WTC11 (cell line): ENCODE data around the gene FASTKD1. TPM values are rescaled to one million over a fixed set of nuclear protein-coding genes. Genes with fewer than 3 reads are reported as not detected.

Source experiments
- ATAC-seq: fragments of 200-7000 bp; cut with Tn5 transposase; 2 replicates; pipeline ENCODE4 v1.10.0; 2021; ENCODE audit warnings: mild to moderate bottlenecking, moderate library complexity
- CTCF ChIA-PET: fragments of 300-600 bp; sonication (Branson Sonifier 250); formaldehyde crosslinking; loops from one replicate; lab custom pipeline; 2021; ENCODE audit warnings: antibody characterized with exemption; lab: Charles Lee
- POLR2A ChIA-PET: fragments of 350-600 bp; sonication (Branson Sonifier 250); formaldehyde crosslinking; loops from one replicate; lab custom pipeline; 2021; ENCODE audit warnings: antibody characterized with exemption; lab: Charles Lee
- DNase-seq: peaks from one replicate; pipeline ENCODE4 v3.0.0; 2021; ENCODE audit warnings: low spot score
- H3K27ac Mint-ChIP-seq: 2 replicates; pipeline ENCODE4 v1.8.0; 2021; ENCODE audit warnings: mixed read lengths
- H3K27me3 Mint-ChIP-seq: 2 replicates; pipeline ENCODE4 v1.8.0; 2021; ENCODE audit warnings: low read depth, mild to moderate bottlenecking, moderate library complexity, mixed read lengths
- H3K36me3 Mint-ChIP-seq: 2 replicates; pipeline ENCODE4 v1.8.0; 2021; ENCODE audit warnings: mixed read lengths
- H3K4me1 Mint-ChIP-seq: 2 replicates; pipeline ENCODE4 v1.8.0; 2022; ENCODE audit warnings: mixed read lengths
- H3K4me3 Mint-ChIP-seq: 2 replicates; pipeline ENCODE4 v1.8.0; 2021; ENCODE audit warnings: mild to moderate bottlenecking, moderate library complexity, mixed read lengths
- H3K9me3 Mint-ChIP-seq: 2 replicates; pipeline ENCODE4 v1.8.0; 2021; ENCODE audit warnings: mixed read lengths
- ARID4B ChIP-seq: sonication (generic); formaldehyde crosslinking; IDR thresholded peaks from 2 replicates; pipeline ENCODE4 v1.8.0; 2023; ENCODE audit warnings: missing genetic modification reagents, mild to moderate bottlenecking, borderline replicate concordance
- CDX4 ChIP-seq: fragments of 250-450 bp; sonication (Bioruptor Pico); IDR thresholded peaks from 2 replicates; pipeline ENCODE4 v1.9.0; 2021; ENCODE audit warnings: moderate library complexity, mild to moderate bottlenecking, inconsistent platforms, borderline replicate concordance
- CTCF ChIP-seq: fragments of 200-600 bp; IDR thresholded peaks from 2 replicates; pipeline ENCODE4 v1.8.0; 2022; ENCODE audit warnings: antibody characterized with exemption
- E2F4 ChIP-seq: sonication (generic); formaldehyde crosslinking; IDR thresholded peaks from 2 replicates; pipeline ENCODE4 v1.8.1; 2022; ENCODE audit warnings: low read depth, mild to moderate bottlenecking, moderate library complexity, missing genetic modification reagents, borderline replicate concordance
- EMX1 ChIP-seq: fragments of 250-450 bp; sonication (Bioruptor Pico); IDR thresholded peaks from 2 replicates; pipeline ENCODE4 v1.8.0; 2021; ENCODE audit warnings: mild to moderate bottlenecking
- FOXJ3 ChIP-seq: sonication (generic); formaldehyde crosslinking; IDR thresholded peaks from 2 replicates; pipeline ENCODE4 v1.9.0; 2021; ENCODE audit warnings: missing genetic modification reagents, mild to moderate bottlenecking, borderline replicate concordance
- HMGXB4 ChIP-seq: sonication (generic); formaldehyde crosslinking; IDR thresholded peaks from 2 replicates; pipeline ENCODE4 v1.8.1; 2023; ENCODE audit warnings: mild to moderate bottlenecking, moderate library complexity, missing genetic modification reagents
- MAX ChIP-seq: sonication (generic); formaldehyde crosslinking; IDR thresholded peaks from 2 replicates; pipeline ENCODE4 v1.8.0; 2022; ENCODE audit warnings: mild to moderate bottlenecking, missing genetic modification reagents
- STAT6 ChIP-seq: sonication (generic); formaldehyde crosslinking; conservative IDR thresholded peaks from 2 replicates; pipeline ENCODE4 v1.8.1; 2023; ENCODE audit warnings: mild to moderate bottlenecking, low read depth, missing genetic modification reagents, moderate library complexity
- USF2 ChIP-seq: sonication (generic); formaldehyde crosslinking; IDR thresholded peaks from 2 replicates; pipeline ENCODE4 v1.8.1; 2023; ENCODE audit warnings: mild to moderate bottlenecking, missing genetic modification reagents, moderate library complexity
- ZMAT4 ChIP-seq: fragments of 250-450 bp; sonication (Bioruptor Pico); IDR thresholded peaks from 2 replicates; pipeline ENCODE4 v1.9.0; 2021; ENCODE audit warnings: mild to moderate bottlenecking
- ZNF281 ChIP-seq: sonication (generic); formaldehyde crosslinking; IDR thresholded peaks from 2 replicates; pipeline ENCODE4 v1.8.0; 2023; ENCODE audit warnings: mild to moderate bottlenecking, missing genetic modification reagents
- ZNF317 ChIP-seq: sonication (generic); formaldehyde crosslinking; IDR thresholded peaks from 2 replicates; pipeline ENCODE4 v1.8.1; 2023; ENCODE audit warnings: low read depth, mild to moderate bottlenecking, moderate library complexity, missing genetic modification reagents, borderline replicate concordance
- total RNA-seq: library from RNA; stranded (reverse); gene quantifications from 3 replicates; pipeline ENCODE4 v1.2.3, GENCODE V29; 2021

Gene FASTKD1
- total RNA-seq, 1 experiment from 2014 or later: 69.7 TPM

- H3K4me1 Mint-ChIP-seq: peaks cover 9% of the 10 kb centered on the region
- DNase-seq (no peak), ATAC-seq (no peak)
- H3K27me3 Mint-ChIP-seq: peaks cover 3% of the 10 kb centered on the region; the same call in 1 of the 2 replicates
- no peak for TF ChIP-seq ARID4B (CRISPR knock-in tag)
- TF ChIP-seq HMGXB4: no peak
- no peak for TF ChIP-seq E2F4 (CRISPR knock-in tag)
- TF ChIP-seq CTCF: no peak
- TF ChIP-seq MAX (CRISPR knock-in tag): no peak
- H3K9me3 Mint-ChIP-seq: peaks cover 4% of the 10 kb centered on the region; the same call in 1 of the 2 replicates
- no peak overlapping the region for H3K27ac Mint-ChIP-seq
- H3K4me3 Mint-ChIP-seq: no peak overlapping the region
- CTCF ChIA-PET: no interaction called here
- POLR2A ChIA-PET: no interaction called here
- H3K36me3 Mint-ChIP-seq: peaks cover 4% of the 10 kb centered on the region; the same call in 1 of the 2 replicates
These were observed 61.8 kb downstream of the FASTKD1 start for GRCh38 chr2:169511818-169512217.

- peaks cover 4% of the 10 kb centered on the region; the same call in 1 of the 2 replicates for H3K36me3 Mint-ChIP-seq
- H3K27me3 Mint-ChIP-seq: no peaks in the 10 kb centered on the region
- H3K27ac Mint-ChIP-seq: no peak overlapping the region
- no peak for ATAC-seq
- ChIA-PET POLR2A (no interaction called here), CTCF (no interaction called here)
- H3K4me3 Mint-ChIP-seq: no peak overlapping the region
- H3K4me1 Mint-ChIP-seq: peaks cover 9% of the 10 kb centered on the region
- H3K9me3 Mint-ChIP-seq: peaks cover 4% of the 10 kb centered on the region; the same call in 1 of the 2 replicates
- DNase-seq: no peak
- TF ChIP-seq ZMAT4 (CRISPR knock-in tag) (no peak), USF2 (no peak), STAT6 (CRISPR knock-in tag) (no peak), FOXJ3 (CRISPR knock-in tag) (no peak), ZNF281 (CRISPR knock-in tag) (no peak), CTCF (no peak), EMX1 (CRISPR knock-in tag) (no peak), CDX4 (CRISPR knock-in tag) (no peak), ZNF317 (CRISPR knock-in tag) (no peak)
These were observed 63.2 kb downstream of the FASTKD1 start for GRCh38 chr2:169510496-169510895.
